ENCODE measurements around the gene ZNF181. TPM values are rescaled to one million over a fixed set of nuclear protein-coding genes. Genes with fewer than 3 reads are reported as not detected.

Gene ZNF181
- total RNA-seq, 1 experiment from 2014 or later = 8.2 TPM

GRCh38 chr19:34733266-34733745 is 737 bp upstream of the ZNF181 start:
- Histone ChIP-seq H3K4ac (ENCODE audit: low read depth, low read length) (no peak overlapping the region), H2AFZ (ENCODE audit: low read length) (peak overlapping the region; percentile 66), H3K18ac (ENCODE audit: insufficient read length, low read depth, low read length) (no peak overlapping the region)

More at GRCh38 chr19:34733266-34733745, 737 bp upstream of the ZNF181 start:
- no peaks in the 10 kb centered on the region for H3K4me1 ChIP-seq (ENCODE audit: insufficient read depth, low read length)
- peaks cover 0 to 17% (median 11%) of the 10 kb centered on the region in 3 experiments; a peak in 5 of 7 replicates for H3K36me3 Mint-ChIP-seq (ENCODE audit: insufficient read depth in 1 of 3, low read depth in 3 of 3)
- H3K9ac ChIP-seq (ENCODE audit: extremely low read depth, insufficient read length, low read length) = peak overlapping the region; percentile 53
- no peak overlapping the region for H2BK120ac ChIP-seq (ENCODE audit: low read depth, low read length, poor library complexity, severe bottlenecking)
- no peak overlapping the region for H2BK15ac ChIP-seq (ENCODE audit: low read depth, low read length)
- H3K27me3 ChIP-seq (ENCODE audit: insufficient read depth, low read length) = no peaks in the 10 kb centered on the region
- no peaks in the 10 kb centered on the region for H3K79me2 ChIP-seq (ENCODE audit: insufficient read depth, low read length)
- H3K27me3 Mint-ChIP-seq (ENCODE audit: low read depth) = peaks cover 2% of the 10 kb centered on the region
- peaks cover 12 to 15% of the 10 kb centered on the region in 2 experiments; a peak in 3 of 4 replicates for H3K4me1 Mint-ChIP-seq
- peaks cover 11% of the 10 kb centered on the region for H3K23me2 ChIP-seq (ENCODE audit: insufficient read length, low read depth, low read length, poor library complexity, severe bottlenecking)
- WGBS (ENCODE audit: extremely low coverage, insufficient read length, low lambda C conversion rate) = no CpG with 5 or more reads among the region's 13 CpGs
- no peak overlapping the region for H2BK20ac ChIP-seq (ENCODE audit: low read depth, low read length, poor library complexity, severe bottlenecking)
- H3K4me3 Mint-ChIP-seq = peak overlapping the region; percentile 83 to 94
- H4K91ac ChIP-seq (ENCODE audit: insufficient read length, low read depth, low read length) = no peak overlapping the region
- no peak overlapping the region for H3K27ac ChIP-seq (ENCODE audit: insufficient read length, low read depth, low read length)
- H2AK5ac ChIP-seq (ENCODE audit: insufficient read length, low read length) = no peak overlapping the region
- no peak overlapping the region for H3K56ac ChIP-seq (ENCODE audit: insufficient read length, low read depth, low read length)
- H3K9me3 ChIP-seq (ENCODE audit: control insufficient read depth, low read depth, low read length) = no peaks in the 10 kb centered on the region
- H4K8ac ChIP-seq (replicated peaks; ENCODE audit: insufficient read length, low read depth, low read length) = no peak overlapping the region
- H3T11ph ChIP-seq (ENCODE audit: low read length) = no peak overlapping the region
- no peaks in the 10 kb centered on the region for H3K79me1 ChIP-seq (ENCODE audit: insufficient read depth, low read depth, low read length, poor library complexity, severe bottlenecking)
- no peaks in the 10 kb centered on the region for H4K20me1 ChIP-seq (ENCODE audit: control insufficient read depth, insufficient read depth, insufficient read length)
- H3K4me2 ChIP-seq (ENCODE audit: insufficient read depth, insufficient read length, low read length) = peak overlapping the region; percentile 98
- no peak overlapping the region for H3K23ac ChIP-seq (ENCODE audit: insufficient read length, low read depth, low read length)
- peaks cover 6 to 14% of the 10 kb centered on the region in 2 experiments for H3K9me3 Mint-ChIP-seq
- H2BK12ac ChIP-seq (ENCODE audit: insufficient read length, low read depth, low read length) = no peak overlapping the region
- no peak for TF ChIP-seq CTCF (conservative IDR thresholded peaks at IDR 0.05)
- no peak overlapping the region for H4K5ac ChIP-seq (ENCODE audit: insufficient read length, low read depth, low read length)
- no peak overlapping the region for H2BK5ac ChIP-seq (ENCODE audit: insufficient read length, low read length)
- no peak overlapping the region for H3K14ac ChIP-seq (ENCODE audit: insufficient read depth, low read length)
- DNase-seq = peak; percentile 72
- H3K27ac Mint-ChIP-seq = peak overlapping the region; percentile 97 to 99 (median 98)
